ENCODE measurements around the gene C1orf21.

Gene C1orf21

DNA sequence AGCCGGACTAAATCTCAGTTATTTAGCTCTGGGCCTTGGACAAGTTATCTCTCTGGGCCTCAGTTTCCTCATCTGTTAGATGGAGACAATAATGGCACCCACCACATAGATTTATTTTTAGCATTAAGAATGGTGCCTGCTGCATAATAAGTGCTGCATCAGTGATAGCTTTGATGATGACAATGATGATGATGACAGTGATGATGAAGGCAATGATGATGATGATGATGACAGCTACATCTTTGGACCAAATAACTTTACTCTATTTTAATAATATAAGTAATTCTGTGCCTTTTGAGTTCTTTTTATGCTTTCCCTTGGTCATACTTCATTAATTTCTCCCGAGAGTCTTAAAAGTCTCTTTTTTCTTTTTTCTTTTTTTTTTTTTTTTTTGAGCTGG, 143.4 kb downstream of the C1orf21 start:
- in situ Hi-C loops (cut with MboI; ENCODE audit: low pct_unique_long_range_greater_than_20kb, low sequenced_read_pairs, unreplicated experiment): no loop called here
- no peak for DNase-seq (ENCODE audit: low spot score)
- TF ChIP-seq, protein P1, sequence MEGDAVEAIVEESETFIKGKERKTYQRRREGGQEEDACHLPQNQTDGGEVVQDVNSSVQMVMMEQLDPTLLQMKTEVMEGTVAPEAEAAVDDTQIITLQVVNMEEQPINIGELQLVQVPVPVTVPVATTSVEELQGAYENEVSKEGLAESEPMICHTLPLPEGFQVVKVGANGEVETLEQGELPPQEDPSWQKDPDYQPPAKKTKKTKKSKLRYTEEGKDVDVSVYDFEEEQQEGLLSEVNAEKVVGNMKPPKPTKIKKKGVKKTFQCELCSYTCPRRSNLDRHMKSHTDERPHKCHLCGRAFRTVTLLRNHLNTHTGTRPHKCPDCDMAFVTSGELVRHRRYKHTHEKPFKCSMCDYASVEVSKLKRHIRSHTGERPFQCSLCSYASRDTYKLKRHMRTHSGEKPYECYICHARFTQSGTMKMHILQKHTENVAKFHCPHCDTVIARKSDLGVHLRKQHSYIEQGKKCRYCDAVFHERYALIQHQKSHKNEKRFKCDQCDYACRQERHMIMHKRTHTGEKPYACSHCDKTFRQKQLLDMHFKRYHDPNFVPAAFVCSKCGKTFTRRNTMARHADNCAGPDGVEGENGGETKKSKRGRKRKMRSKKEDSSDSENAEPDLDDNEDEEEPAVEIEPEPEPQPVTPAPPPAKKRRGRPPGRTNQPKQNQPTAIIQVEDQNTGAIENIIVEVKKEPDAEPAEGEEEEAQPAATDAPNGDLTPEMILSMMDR (IDR thresholded peaks at IDR 0.05; ENCODE audit: extremely low read depth, insufficient read depth, missing control alignments): no peak

DNA sequence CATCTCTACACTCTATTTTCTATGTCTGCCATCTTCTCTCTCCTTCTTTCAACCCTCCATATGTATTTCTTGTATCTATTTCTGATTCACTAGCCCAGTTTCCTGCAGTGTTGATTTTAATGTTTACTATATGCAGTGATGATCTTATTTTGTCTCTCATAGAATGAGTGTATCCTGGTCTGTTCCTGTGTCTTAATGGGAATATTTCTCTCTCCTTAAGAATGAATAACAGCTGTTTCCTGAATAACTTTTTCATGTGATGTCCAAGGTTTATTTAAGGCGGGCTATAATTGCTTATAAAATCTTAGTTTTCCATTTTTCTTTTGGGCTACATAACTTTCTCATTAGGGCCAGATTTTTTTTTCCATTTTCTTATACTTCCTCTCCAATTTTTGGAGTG, 144.5 kb downstream of the C1orf21 start:
- TF ChIP-seq, protein P1 (IDR thresholded peaks at IDR 0.05; ENCODE audit: extremely low read depth, insufficient read depth, missing control alignments): no peak
- in situ Hi-C loops (cut with MboI; ENCODE audit: low pct_unique_long_range_greater_than_20kb, low sequenced_read_pairs, unreplicated experiment): no loop called here
- no peak for DNase-seq (ENCODE audit: low spot score)

DNA sequence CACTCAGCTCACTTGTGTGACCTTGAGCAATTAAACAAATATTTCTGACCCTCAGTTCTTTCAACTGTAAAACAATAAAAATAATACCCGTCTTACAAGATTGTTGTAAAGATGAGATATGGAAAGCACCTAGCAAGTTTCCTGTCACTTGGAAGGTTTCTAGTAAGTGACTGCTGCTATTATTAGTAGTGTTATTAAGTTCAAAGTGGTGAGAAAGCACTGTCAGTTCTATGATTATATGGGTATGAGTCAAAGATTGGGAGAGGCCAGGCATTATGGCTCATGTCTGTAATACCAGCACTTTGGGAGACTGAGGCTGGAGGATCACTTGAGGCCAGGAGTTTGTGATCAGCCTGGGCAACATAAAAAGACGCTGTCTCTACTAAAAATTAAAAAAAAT, 145.4 kb downstream of the C1orf21 start:
- in situ Hi-C loops (cut with MboI; ENCODE audit: low pct_unique_long_range_greater_than_20kb, low sequenced_read_pairs, unreplicated experiment): no loop called here
- TF ChIP-seq, protein P1 (IDR thresholded peaks at IDR 0.05; ENCODE audit: extremely low read depth, insufficient read depth, missing control alignments): no peak
- DNase-seq (ENCODE audit: low spot score): no peak

DNA sequence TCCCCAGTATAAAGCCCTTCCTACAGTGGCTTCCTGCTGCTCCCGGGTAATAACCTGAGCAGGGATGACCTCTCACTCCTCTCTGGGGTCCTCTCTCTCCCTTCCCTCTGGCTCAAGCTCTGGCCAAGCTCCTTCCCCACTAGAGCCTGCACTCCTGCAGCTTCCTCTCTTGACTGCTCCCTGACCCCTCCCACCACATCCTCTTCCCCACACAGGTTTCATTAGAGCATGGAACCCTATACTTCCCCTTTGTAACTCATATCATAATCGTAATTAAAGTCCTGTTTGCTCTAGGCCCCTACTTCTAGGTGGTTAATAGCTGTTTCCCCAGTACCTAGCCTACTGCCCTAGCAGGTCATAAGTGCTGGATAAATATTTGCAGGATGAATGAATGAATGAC, 146.2 kb downstream of the C1orf21 start:
- DNase-seq (ENCODE audit: low spot score): no peak
- TF ChIP-seq, protein P1 (IDR thresholded peaks at IDR 0.05; ENCODE audit: extremely low read depth, insufficient read depth, missing control alignments): no peak

DNA sequence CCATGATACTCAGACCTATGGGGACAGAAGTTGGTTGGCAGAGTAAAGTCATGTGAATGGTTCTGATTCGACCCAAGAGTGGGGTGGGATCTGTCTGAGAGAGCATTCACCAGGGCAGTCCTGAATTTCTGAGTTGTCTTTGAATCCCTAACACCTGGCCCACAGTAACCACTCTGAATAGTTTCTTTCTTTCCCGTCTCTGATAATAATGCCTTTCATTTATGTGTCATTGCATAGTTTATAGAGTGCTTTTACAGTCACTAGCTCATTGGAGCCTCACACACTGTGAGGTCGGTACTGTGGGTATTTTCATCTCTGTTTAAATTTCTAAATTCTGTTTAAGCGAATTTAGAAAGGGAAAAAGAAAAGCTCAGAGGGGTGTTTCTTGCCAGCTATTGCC, 147.1 kb downstream of the C1orf21 start:
- in situ Hi-C loops (cut with MboI; ENCODE audit: low pct_unique_long_range_greater_than_20kb, low sequenced_read_pairs, unreplicated experiment): no loop called here
- TF ChIP-seq, protein P1 (IDR thresholded peaks at IDR 0.05; ENCODE audit: extremely low read depth, insufficient read depth, missing control alignments): no peak
- DNase-seq (ENCODE audit: low spot score): no peak

More for the DNA sequence above, 146.2 kb downstream of the C1orf21 start:
- in situ Hi-C loops (cut with MboI; ENCODE audit: low pct_unique_long_range_greater_than_20kb, low sequenced_read_pairs, unreplicated experiment): no loop called here

DNA sequence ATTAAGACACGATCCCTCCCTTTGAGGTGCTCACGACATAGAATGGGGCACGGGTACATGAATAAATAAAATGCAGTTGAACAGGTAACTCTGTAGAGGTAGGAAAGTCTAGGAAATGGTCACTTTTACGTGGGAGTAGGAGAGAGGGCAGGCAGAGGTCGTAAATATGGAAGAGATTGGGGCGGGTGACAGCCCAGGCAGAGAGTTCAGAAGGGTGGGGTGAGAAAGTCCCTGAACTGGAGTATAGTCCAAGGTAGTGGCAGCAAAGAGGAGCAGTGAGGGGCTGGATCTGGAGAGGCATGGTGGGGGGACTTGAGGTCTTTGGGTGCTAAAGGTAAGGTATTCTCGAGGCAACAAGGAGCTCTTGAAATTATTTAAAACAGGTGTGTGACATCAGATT, 147.9 kb downstream of the C1orf21 start:
- no peak for DNase-seq (ENCODE audit: low spot score)
- TF ChIP-seq, protein P1 (IDR thresholded peaks at IDR 0.05; ENCODE audit: extremely low read depth, insufficient read depth, missing control alignments): no peak
- in situ Hi-C loops (cut with MboI; ENCODE audit: low pct_unique_long_range_greater_than_20kb, low sequenced_read_pairs, unreplicated experiment): no loop called here
